GM23338 (cell line): Measurements from ENCODE around the gene C20orf141.

Experiments used
- EZH2 ChIP-seq: fragments of 200-600 bp; sonication (generic); IDR thresholded peaks from one replicate; pipeline ENCODE4 v1.8.0; 2017; ENCODE audit warnings: antibody characterized with exemption, mild to moderate bottlenecking, low read depth; ENCODE audit not compliant: unreplicated experiment
- EZH2phosphoT487 ChIP-seq: fragments of 200-600 bp; sonication (generic); IDR thresholded peaks from one replicate; pipeline ENCODE4 v1.8.1; 2018; ENCODE audit warnings: antibody characterized with exemption; ENCODE audit not compliant: unreplicated experiment
- JUNB ChIP-seq: IDR thresholded peaks from one replicate; pipeline ENCODE4 v1.6.1; 2016; ENCODE audit warnings: antibody characterized with exemption; ENCODE audit not compliant: unreplicated experiment
- POLR2AphosphoS5 ChIP-seq: IDR thresholded peaks from 2 replicates; pipeline ENCODE4 v1.6.1; 2016; ENCODE audit warnings: antibody characterized with exemption, low read depth
- STAT1 ChIP-seq: IDR thresholded peaks from one replicate; pipeline ENCODE4 v1.6.1; 2016; ENCODE audit warnings: antibody characterized with exemption; ENCODE audit not compliant: unreplicated experiment
- TF ChIP-seq, protein P1 (sequence below), 2 experiments: fragments of 200-600 bp in 1 of 2; sonication (generic) in 1 of 2; conservative IDR thresholded peaks; 2 replicates each; pipeline versions ENCODE4 v1.5.1 to v1.6.1; 2016 to 2017; ENCODE audit warnings: antibody characterized with exemption in 2 of 2, low read depth in 2 of 2, mild to moderate bottlenecking in 2 of 2, moderate library complexity in 1 of 2
- TF ChIP-seq, protein P2 (sequence below): IDR thresholded peaks from one replicate; pipeline ENCODE4 v1.6.1; 2018; ENCODE audit warnings: antibody characterized with exemption; ENCODE audit not compliant: unreplicated experiment

DNA sequence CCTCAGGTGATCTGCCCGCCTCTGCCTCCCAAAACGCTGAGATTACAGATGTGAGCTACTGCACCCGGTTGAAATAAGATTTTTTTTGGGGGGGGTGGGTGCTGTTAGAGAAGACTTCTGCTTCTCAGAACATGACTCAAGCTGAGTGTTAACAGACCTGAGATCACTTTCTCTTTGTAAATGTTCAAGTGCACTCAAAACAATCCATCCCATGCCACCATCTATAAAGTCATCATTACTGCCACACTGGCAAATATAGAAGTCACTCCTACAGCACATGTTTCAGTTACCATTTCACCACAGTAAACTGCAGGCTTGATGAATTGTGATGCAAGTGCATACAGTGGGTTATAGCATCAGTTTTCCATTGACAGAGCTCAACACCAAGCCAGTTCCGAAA, 34.7 kb downstream of the C20orf141 start:
- TF ChIP-seq, protein P1, sequence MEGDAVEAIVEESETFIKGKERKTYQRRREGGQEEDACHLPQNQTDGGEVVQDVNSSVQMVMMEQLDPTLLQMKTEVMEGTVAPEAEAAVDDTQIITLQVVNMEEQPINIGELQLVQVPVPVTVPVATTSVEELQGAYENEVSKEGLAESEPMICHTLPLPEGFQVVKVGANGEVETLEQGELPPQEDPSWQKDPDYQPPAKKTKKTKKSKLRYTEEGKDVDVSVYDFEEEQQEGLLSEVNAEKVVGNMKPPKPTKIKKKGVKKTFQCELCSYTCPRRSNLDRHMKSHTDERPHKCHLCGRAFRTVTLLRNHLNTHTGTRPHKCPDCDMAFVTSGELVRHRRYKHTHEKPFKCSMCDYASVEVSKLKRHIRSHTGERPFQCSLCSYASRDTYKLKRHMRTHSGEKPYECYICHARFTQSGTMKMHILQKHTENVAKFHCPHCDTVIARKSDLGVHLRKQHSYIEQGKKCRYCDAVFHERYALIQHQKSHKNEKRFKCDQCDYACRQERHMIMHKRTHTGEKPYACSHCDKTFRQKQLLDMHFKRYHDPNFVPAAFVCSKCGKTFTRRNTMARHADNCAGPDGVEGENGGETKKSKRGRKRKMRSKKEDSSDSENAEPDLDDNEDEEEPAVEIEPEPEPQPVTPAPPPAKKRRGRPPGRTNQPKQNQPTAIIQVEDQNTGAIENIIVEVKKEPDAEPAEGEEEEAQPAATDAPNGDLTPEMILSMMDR (conservative IDR thresholded peaks at IDR 0.05; ENCODE audit: low read depth in 2 of 2): no peak
- no peak for TF ChIP-seq POLR2AphosphoS5
- TF ChIP-seq EZH2: no peak
- no peak for TF ChIP-seq STAT1
- TF ChIP-seq, protein P2, sequence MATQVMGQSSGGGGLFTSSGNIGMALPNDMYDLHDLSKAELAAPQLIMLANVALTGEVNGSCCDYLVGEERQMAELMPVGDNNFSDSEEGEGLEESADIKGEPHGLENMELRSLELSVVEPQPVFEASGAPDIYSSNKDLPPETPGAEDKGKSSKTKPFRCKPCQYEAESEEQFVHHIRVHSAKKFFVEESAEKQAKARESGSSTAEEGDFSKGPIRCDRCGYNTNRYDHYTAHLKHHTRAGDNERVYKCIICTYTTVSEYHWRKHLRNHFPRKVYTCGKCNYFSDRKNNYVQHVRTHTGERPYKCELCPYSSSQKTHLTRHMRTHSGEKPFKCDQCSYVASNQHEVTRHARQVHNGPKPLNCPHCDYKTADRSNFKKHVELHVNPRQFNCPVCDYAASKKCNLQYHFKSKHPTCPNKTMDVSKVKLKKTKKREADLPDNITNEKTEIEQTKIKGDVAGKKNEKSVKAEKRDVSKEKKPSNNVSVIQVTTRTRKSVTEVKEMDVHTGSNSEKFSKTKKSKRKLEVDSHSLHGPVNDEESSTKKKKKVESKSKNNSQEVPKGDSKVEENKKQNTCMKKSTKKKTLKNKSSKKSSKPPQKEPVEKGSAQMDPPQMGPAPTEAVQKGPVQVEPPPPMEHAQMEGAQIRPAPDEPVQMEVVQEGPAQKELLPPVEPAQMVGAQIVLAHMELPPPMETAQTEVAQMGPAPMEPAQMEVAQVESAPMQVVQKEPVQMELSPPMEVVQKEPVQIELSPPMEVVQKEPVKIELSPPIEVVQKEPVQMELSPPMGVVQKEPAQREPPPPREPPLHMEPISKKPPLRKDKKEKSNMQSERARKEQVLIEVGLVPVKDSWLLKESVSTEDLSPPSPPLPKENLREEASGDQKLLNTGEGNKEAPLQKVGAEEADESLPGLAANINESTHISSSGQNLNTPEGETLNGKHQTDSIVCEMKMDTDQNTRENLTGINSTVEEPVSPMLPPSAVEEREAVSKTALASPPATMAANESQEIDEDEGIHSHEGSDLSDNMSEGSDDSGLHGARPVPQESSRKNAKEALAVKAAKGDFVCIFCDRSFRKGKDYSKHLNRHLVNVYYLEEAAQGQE: no peak
- TF ChIP-seq JUNB: no peak
- TF ChIP-seq EZH2phosphoT487: no peak
